BE2C (cell line): ENCODE results near the gene TMEM86A.

Experiments
- DNase-seq: peaks from one replicate; pipeline ENCODE4 v3.0.0-alpha.2; 2020
- H3K27me3 ChIP-seq: fragments of 250-450 bp; sonication (Bioruptor Pico); 2 replicates; pipeline ENCODE4 v1.5.1; 2020; ENCODE audit warnings: mild to moderate bottlenecking
- H3K36me3 ChIP-seq: fragments of 250-450 bp; sonication (Bioruptor Pico); 2 replicates; pipeline ENCODE4 v1.5.1; 2020; ENCODE audit warnings: mild to moderate bottlenecking
- H3K4me1 ChIP-seq: fragments of 250-450 bp; sonication (Bioruptor Pico); 2 replicates; pipeline ENCODE4 v1.5.1; 2020
- H3K4me3 ChIP-seq: 2 replicates; pipeline ENCODE4 v1.5.1; 2011; ENCODE audit warnings: low read depth, low read length
- H3K9me3 ChIP-seq: fragments of 250-450 bp; sonication (Bioruptor Pico); 2 replicates; pipeline ENCODE4 v1.5.1; 2020
- TF ChIP-seq, protein P1 (sequence below): IDR thresholded peaks from 2 replicates; pipeline ENCODE4 v1.5.1; 2012; ENCODE audit warnings: mild to moderate bottlenecking, low read depth, low read length

TMEM86A gene

DNA sequence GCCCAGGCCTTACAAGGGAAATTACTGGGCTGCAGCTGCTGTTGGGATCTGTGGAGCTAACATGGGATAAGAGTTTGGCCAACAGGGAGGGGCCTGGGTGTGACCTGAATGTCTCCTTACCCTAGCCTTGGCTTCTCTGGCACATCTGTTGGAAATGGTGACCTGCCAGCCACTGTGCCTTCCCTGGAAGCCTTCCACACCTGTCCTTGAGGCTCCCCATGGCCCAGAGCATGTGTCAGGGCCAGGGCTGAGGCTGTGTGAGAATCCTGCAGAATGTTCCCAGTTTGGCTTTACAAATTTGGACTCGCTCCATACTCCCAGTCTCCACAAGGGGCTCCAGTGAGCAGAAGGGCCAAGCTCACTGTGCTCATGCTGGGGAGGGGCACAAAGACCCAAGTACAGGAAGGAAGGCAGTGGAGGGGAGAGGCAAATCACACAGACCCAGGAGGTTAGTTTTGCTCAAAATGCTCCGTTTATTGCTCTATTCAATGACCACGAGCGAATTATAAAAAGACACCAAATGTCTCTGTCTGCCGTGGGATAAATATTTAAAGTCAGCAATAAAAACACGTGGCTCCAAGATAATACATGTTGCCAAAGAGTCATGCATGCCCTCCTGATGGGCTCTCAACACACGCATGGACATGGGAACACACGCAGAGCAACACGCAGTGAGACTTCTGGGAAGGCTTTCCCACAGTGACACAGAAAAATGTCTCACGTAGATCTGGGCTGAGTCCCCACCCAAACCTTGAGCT is 29.1 kb downstream of the TMEM86A start:
- Histone ChIP-seq H3K4me1 (no peaks in the 10 kb centered on the region), H3K27me3 (no peaks in the 10 kb centered on the region), H3K4me3 (no peak overlapping the region), H3K36me3 (no peaks in the 10 kb centered on the region), H3K9me3 (no peaks in the 10 kb centered on the region)
- TF ChIP-seq, protein P1, sequence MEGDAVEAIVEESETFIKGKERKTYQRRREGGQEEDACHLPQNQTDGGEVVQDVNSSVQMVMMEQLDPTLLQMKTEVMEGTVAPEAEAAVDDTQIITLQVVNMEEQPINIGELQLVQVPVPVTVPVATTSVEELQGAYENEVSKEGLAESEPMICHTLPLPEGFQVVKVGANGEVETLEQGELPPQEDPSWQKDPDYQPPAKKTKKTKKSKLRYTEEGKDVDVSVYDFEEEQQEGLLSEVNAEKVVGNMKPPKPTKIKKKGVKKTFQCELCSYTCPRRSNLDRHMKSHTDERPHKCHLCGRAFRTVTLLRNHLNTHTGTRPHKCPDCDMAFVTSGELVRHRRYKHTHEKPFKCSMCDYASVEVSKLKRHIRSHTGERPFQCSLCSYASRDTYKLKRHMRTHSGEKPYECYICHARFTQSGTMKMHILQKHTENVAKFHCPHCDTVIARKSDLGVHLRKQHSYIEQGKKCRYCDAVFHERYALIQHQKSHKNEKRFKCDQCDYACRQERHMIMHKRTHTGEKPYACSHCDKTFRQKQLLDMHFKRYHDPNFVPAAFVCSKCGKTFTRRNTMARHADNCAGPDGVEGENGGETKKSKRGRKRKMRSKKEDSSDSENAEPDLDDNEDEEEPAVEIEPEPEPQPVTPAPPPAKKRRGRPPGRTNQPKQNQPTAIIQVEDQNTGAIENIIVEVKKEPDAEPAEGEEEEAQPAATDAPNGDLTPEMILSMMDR: peak; percentile 74
- peak; percentile 48 for DNase-seq

DNA sequence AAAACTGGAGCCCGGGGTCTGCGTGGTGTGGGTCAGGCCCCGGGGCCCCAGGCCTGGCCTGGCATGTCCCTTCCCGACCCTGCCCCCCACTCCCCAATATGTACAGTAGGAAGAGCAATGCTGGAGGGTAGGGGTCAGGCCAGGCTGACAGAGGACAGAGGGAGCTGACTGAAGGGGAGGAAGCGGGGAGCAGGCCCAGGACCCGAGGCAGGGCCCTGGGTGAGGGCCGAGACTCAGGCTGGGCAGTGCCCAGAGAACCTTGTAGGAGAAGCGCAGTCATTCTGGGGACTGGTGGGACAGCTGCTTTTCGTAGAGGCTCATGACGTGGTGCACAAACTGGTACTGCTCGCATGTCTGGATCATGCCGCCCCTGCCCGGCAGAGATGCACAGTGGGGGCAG is 30.1 kb downstream of the TMEM86A start:
- no peaks in the 10 kb centered on the region for H3K9me3 ChIP-seq
- H3K36me3 ChIP-seq: no peaks in the 10 kb centered on the region
- TF ChIP-seq, protein P1: no peak
- H3K4me3 ChIP-seq: no peak overlapping the region
- no peak for DNase-seq
- no peaks in the 10 kb centered on the region for H3K4me1 ChIP-seq
- H3K27me3 ChIP-seq: no peaks in the 10 kb centered on the region

DNA sequence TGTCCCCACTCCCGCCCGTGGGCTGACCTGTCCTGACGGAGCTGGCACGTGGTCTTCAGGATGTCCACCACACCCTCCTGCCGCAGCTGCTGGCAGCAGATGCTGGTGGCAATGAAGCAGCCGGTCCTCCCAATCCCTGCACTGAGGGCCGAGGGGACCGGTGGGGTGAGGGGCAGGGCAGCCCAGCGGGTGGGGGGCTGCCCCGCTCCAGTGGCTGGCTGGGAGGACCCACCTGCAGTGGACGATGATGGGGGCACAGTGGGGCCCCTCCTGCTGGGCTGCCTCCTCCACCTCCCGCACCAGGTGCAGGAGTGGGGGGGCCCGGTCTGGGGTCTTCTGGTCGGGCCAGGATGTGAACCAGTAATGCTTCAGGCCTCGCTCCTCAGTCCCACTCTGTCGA is 30.8 kb downstream of the TMEM86A start:
- DNase-seq: no peak
- H3K27me3 ChIP-seq: no peaks in the 10 kb centered on the region
- TF ChIP-seq, protein P1: no peak
- H3K36me3 ChIP-seq: no peaks in the 10 kb centered on the region
- no peaks in the 10 kb centered on the region for H3K4me1 ChIP-seq
- no peaks in the 10 kb centered on the region for H3K9me3 ChIP-seq
- H3K4me3 ChIP-seq: no peak overlapping the region

DNA sequence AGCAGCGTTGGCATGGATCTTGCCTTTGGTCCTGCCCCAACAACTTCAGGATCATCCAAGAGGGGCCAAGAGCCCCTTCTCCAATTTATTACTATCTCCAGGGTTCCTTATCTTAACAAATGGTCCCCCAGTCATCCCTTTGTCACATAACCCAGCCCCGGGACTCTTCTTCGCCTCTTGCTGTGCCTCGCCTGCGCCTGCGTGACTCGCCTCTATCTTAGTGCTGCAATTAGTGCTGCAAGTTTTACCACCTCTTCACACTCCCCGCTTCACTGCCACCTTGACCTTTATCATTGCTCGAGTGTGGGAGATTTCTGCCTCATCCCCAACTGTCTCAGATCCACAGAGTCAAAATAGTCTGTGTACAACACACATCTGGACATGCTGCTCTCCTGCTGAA is 31.4 kb downstream of the TMEM86A start:
- no peaks in the 10 kb centered on the region for H3K9me3 ChIP-seq

DNA sequence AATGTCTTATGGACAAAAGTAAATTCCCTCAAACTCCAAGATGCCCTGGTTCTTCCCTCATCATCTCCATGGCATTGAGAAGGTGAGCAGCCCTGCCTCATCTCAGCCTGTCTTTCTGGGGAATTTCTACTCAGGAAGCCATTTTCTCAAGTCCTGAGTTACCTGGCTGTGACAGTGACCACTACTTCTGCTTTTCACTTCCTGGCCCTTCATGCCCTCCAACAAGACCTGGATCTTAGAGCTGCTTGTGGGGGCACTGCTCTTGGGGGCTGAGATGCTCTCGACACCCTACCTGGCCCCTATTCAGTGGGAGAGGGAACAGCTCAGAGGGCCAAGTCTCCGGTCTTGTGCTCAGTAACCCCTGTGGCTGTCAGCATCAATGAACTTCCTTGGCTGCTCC is 32.9 kb downstream of the TMEM86A start:
- no peaks in the 10 kb centered on the region for H3K36me3 ChIP-seq
- DNase-seq: no peak
- H3K27me3 ChIP-seq: no peaks in the 10 kb centered on the region
- TF ChIP-seq, protein P1: no peak
- H3K9me3 ChIP-seq: no peaks in the 10 kb centered on the region
- no peaks in the 10 kb centered on the region for H3K4me1 ChIP-seq
- H3K4me3 ChIP-seq: no peak overlapping the region

More for the DNA sequence above, 31.4 kb downstream of the TMEM86A start:
- H3K4me3 ChIP-seq: no peak overlapping the region
- no peaks in the 10 kb centered on the region for H3K36me3 ChIP-seq
- DNase-seq: no peak
- no peaks in the 10 kb centered on the region for H3K27me3 ChIP-seq
- TF ChIP-seq, protein P1: no peak
- H3K4me1 ChIP-seq: no peaks in the 10 kb centered on the region

DNA sequence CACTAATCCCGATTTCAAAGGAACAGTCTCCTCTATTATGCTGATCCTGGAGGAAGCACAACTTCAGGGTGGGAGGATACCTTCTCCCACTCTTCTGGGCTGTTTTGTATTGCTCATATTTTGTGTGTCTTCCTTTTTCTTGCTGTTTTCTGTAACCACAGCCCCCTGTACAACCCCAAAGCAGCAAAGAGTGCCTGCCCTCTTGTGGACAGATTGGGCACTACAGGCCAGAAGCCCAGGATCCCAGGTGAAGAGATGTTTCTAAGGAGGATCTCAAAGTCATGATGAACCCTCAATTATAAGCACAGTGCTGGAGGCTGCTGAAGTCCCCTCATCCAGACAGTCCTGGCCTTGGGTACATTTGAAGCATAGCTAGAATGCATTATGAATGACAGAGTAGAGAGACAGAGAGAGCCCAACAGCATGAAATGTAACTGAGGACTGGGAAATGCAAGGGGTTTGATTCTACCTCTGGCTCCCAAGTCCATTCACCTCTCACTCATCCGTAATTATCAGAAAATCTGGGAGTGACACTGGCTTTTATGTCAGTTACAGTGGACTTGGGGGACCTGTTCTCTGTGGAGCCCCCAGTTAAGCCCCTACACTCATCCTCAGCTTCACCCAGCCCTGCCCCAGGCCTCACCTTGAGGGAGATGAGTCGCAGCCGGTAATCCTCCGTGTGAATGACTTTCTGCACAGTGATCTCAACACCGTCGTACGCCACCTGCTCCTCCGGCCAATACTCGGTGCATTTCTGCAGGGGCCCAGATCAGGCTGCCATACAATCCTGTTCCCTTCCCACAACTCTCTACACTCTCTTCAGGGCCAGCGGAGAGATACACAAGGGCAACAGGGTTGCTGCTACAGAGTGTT is 33.6 kb downstream of the TMEM86A start:
- H3K9me3 ChIP-seq: no peaks in the 10 kb centered on the region
- H3K4me1 ChIP-seq: no peaks in the 10 kb centered on the region
- H3K27me3 ChIP-seq: no peaks in the 10 kb centered on the region
- DNase-seq: peak; percentile 33
- no peak overlapping the region for H3K4me3 ChIP-seq
- no peaks in the 10 kb centered on the region for H3K36me3 ChIP-seq
- TF ChIP-seq, protein P1: peak; percentile 89
